ENCODE results near the gene AZIN2. TPM values are rescaled to one million over a fixed set of nuclear protein-coding genes. Genes with fewer than 3 reads are reported as not detected.

AZIN2 gene
- total RNA-seq, 1 experiment from 2014 or later = 0.39 TPM

DNA sequence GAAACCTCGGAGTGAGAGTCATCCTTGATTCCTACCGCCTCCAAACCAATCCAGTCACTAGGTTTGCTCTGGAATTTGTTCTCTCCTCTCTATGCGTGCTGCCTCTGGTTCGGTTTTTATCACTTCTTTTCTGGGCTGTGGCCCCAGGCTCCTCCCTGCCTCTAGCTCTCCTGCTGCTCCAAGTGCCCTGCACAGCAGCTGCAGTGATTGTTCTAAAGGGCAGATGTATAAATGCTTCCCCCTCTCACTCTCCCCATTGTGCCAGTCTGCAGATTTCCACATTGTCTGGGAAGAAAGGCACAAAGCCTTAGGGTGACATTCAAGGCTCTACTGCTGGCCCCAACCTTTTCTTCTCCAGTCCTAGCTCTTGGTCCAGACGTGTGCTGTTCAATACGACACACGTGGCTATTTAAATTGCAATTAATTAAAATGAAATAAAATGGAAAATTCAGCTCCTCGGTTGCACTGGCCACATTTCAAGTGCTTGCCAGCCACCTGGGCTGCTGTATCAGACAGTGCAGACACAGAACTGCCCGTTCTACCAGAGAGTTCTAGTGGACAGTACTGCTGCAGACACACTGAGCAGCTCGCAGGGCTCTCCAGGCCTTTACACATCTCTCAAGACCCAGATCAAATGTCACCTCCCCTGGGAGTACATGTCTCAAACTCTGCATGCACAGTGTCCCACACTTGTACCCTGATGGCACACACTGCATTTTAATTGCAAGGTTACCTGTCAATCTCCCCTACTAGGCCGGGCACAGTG, 88.5 kb downstream of the AZIN2 start:
- H3K4me1 Mint-ChIP-seq = peaks cover 32 to 36% of the 10 kb centered on the region in 2 experiments
- peaks cover 0 to 2% of the 10 kb centered on the region in 2 experiments; a peak in 1 of 5 replicates for H3K9me3 Mint-ChIP-seq

More for the DNA sequence above, 88.5 kb downstream of the AZIN2 start:
- Histone ChIP-seq H4K5ac (ENCODE audit: insufficient read length, low read depth, low read length) (no peak overlapping the region), H2AK5ac (ENCODE audit: insufficient read length, low read length) (no peak overlapping the region), H2BK12ac (ENCODE audit: insufficient read length, low read depth, low read length) (no peak overlapping the region), H3K4me1 (ENCODE audit: insufficient read depth, low read length) (no peaks in the 10 kb centered on the region; the same call in 1 of the 2 replicates), H4K8ac (replicated peaks; ENCODE audit: insufficient read length, low read depth, low read length) (no peak overlapping the region), H4K91ac (ENCODE audit: insufficient read length, low read depth, low read length) (no peak overlapping the region), H2BK5ac (ENCODE audit: insufficient read length, low read length) (no peak overlapping the region), H2BK15ac (ENCODE audit: low read depth, low read length) (no peak overlapping the region), H3K23me2 (ENCODE audit: insufficient read length, low read depth, low read length, poor library complexity, severe bottlenecking) (no peaks in the 10 kb centered on the region), H3K14ac (ENCODE audit: insufficient read depth, low read length) (no peak overlapping the region), H3K79me2 (ENCODE audit: insufficient read depth, low read length) (no peaks in the 10 kb centered on the region), H3K4me2 (ENCODE audit: insufficient read depth, insufficient read length, low read length) (no peak overlapping the region), H2AFZ (ENCODE audit: low read length) (no peak overlapping the region), H3T11ph (ENCODE audit: low read length) (no peak overlapping the region), H4K20me1 (ENCODE audit: control insufficient read depth, insufficient read depth, insufficient read length) (no peaks in the 10 kb centered on the region), H2BK120ac (ENCODE audit: low read depth, low read length, poor library complexity, severe bottlenecking) (no peak overlapping the region), H2BK20ac (ENCODE audit: low read depth, low read length, poor library complexity, severe bottlenecking) (no peak overlapping the region), H3K79me1 (ENCODE audit: insufficient read depth, low read depth, low read length, poor library complexity, severe bottlenecking) (no peaks in the 10 kb centered on the region), H3K27ac (ENCODE audit: insufficient read length, low read depth, low read length) (no peak overlapping the region), H3K27me3 (ENCODE audit: insufficient read depth, low read length) (no peaks in the 10 kb centered on the region), H3K9me3 (ENCODE audit: control insufficient read depth, low read depth, low read length) (no peaks in the 10 kb centered on the region), H3K18ac (ENCODE audit: insufficient read length, low read depth, low read length) (no peak overlapping the region), H3K56ac (ENCODE audit: insufficient read length, low read depth, low read length) (no peak overlapping the region), H3K23ac (ENCODE audit: insufficient read length, low read depth, low read length) (no peak overlapping the region), H3K9ac (ENCODE audit: extremely low read depth, insufficient read length, low read length) (no peak overlapping the region), H3K4ac (ENCODE audit: low read depth, low read length) (no peak overlapping the region)
- DNase-seq = no peak
- TF ChIP-seq, protein P1, sequence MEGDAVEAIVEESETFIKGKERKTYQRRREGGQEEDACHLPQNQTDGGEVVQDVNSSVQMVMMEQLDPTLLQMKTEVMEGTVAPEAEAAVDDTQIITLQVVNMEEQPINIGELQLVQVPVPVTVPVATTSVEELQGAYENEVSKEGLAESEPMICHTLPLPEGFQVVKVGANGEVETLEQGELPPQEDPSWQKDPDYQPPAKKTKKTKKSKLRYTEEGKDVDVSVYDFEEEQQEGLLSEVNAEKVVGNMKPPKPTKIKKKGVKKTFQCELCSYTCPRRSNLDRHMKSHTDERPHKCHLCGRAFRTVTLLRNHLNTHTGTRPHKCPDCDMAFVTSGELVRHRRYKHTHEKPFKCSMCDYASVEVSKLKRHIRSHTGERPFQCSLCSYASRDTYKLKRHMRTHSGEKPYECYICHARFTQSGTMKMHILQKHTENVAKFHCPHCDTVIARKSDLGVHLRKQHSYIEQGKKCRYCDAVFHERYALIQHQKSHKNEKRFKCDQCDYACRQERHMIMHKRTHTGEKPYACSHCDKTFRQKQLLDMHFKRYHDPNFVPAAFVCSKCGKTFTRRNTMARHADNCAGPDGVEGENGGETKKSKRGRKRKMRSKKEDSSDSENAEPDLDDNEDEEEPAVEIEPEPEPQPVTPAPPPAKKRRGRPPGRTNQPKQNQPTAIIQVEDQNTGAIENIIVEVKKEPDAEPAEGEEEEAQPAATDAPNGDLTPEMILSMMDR (conservative IDR thresholded peaks at IDR 0.05) = no peak
- H3K36me3 Mint-ChIP-seq (ENCODE audit: insufficient read depth in 1 of 3, low read depth in 3 of 3) = peaks cover 6 to 14% (median 12%) of the 10 kb centered on the region in 3 experiments; a peak in 5 of 7 replicates
- WGBS (ENCODE audit: extremely low coverage, insufficient read length, low lambda C conversion rate) = no CpG with 5 or more reads among the region's 11 CpGs
- peaks cover 11% of the 10 kb centered on the region for H3K27me3 Mint-ChIP-seq (ENCODE audit: low read depth)
- peak overlapping the region in 1 of 3 experiments; percentile 79; a peak in 2 of 7 replicates for H3K27ac Mint-ChIP-seq
- H3K4me3 Mint-ChIP-seq = no peak overlapping the region; a peak in 1 of 5 replicates

Other genes starting within 250 kb of the AZIN2 start
- 4.5 and 5.9 TPM in 2 replicates for gene FNDC5, start 210.2 kb upstream of the AZIN2 start, total RNA-seq (2021)
- gene HPCA, start 194.7 kb upstream of the AZIN2 start, total RNA-seq (2021) = 1.1 and 1.2 TPM in 2 replicates
- 17.2 and 17.7 TPM in 2 replicates for gene TMEM54, start 179.8 kb upstream of the AZIN2 start, total RNA-seq (2021)
- 15.0 and 15.6 TPM in 2 replicates for gene RNF19B, start 116.3 kb upstream of the AZIN2 start, total RNA-seq (2021)
- 144 and 159 TPM in 2 replicates for gene AK2, start 44.3 kb upstream of the AZIN2 start, total RNA-seq (2021)
- 6.9 and 7.3 TPM in 2 replicates for gene TRIM62, start 100.9 kb downstream of the AZIN2 start, total RNA-seq (2021)
- 18.7 and 19.4 TPM in 2 replicates for gene ZNF362, start 175.3 kb downstream of the AZIN2 start, total RNA-seq (2021)
- gene A3GALT2, start 239.9 kb downstream of the AZIN2 start, total RNA-seq (2021) = not detected in 2 replicates

Measured in H9 (cell line).